HG03196 (cell line): ENCODE results near the gene PEX7.
A peak's percentile ranks its signal among the peaks of the same experiment; 100 is the strongest.
"Not testable (repeated sequence)": the region's sequence is repeated elsewhere in the genome, so short reads cannot be mapped to it uniquely, and the experiment has no call there.

Experiments
- ATAC-seq: cut with Tn5 transposase; IDR thresholded peaks from one replicate; pipeline ENCODE4 v1.9.1; 2021; ENCODE audit not compliant: unreplicated experiment

Gene PEX7, protein sequence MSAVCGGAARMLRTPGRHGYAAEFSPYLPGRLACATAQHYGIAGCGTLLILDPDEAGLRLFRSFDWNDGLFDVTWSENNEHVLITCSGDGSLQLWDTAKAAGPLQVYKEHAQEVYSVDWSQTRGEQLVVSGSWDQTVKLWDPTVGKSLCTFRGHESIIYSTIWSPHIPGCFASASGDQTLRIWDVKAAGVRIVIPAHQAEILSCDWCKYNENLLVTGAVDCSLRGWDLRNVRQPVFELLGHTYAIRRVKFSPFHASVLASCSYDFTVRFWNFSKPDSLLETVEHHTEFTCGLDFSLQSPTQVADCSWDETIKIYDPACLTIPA

DNA sequence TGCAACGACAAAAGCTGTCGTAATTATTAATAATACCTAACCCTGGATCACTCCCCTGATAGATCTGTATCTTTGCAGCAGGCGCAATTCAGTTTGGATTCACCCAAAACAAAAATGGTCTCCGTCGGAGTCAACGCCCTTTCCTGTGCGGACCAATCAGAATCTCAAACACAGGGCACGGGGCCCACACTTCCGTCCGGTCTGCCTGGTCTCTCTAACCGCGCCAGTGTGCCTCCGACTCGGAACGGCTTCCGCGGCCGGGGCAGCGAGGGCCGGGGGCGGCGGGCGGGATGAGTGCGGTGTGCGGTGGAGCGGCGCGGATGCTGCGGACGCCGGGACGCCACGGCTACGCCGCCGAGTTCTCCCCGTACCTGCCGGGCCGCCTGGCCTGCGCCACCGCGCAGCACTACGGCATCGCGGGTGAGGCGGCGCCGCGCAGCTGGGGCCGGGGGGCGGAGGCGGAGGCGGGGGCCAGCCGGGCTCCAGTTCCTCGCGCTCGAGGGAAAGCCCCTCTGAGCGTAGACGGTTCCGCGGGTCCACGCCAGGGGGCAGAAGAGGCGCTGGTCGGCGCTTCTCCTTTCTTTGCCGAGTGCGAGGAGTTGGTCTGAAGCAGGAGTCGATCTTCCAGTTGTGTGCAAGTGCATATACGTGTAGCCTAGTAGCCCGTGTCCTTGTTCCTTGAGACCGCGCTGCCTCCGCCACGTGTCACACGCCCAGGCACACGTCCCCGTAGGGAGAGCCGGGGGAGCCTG is at the start of gene PEX7:
Gene PEX7, plus strand, starts transcription at position 217 of the 752 bp plus-strand sequence. Its CDS starts 74 bp downstream, at position 291.
- peak; percentile 98 for ATAC-seq

- ATAC-seq = peak; percentile 61
These were observed 49.5 kb upstream of the PEX7 start for GRCh38 chr6:136772685-136773472.

DNA sequence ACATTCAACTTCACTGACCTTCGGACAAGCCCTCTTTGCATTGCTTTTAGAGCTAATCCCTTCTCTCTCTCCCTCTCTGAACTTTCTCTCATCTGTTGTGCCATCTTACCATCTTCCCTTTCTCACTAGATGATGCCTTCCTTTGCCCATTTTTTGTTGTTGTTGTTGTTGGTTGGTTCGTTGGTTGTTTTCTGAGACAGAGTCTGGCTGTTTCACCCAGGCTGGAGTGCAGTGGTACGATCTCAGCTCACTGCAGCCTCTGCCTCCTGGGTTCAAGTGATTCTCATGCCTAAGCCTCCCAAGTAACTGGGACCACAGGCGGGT is 49.0 kb upstream of the PEX7 start:
- ATAC-seq = no peak

- ATAC-seq = no peak
These were observed 48.0 kb upstream of the PEX7 start for GRCh38 chr6:136774228-136775041.

GRCh38 chr6:136775081-136775480 is 47.3 kb upstream of the PEX7 start:
- no peak for ATAC-seq

- ATAC-seq = no peak
These were observed 46.8 kb upstream of the PEX7 start for GRCh38 chr6:136775548-136775947.

DNA sequence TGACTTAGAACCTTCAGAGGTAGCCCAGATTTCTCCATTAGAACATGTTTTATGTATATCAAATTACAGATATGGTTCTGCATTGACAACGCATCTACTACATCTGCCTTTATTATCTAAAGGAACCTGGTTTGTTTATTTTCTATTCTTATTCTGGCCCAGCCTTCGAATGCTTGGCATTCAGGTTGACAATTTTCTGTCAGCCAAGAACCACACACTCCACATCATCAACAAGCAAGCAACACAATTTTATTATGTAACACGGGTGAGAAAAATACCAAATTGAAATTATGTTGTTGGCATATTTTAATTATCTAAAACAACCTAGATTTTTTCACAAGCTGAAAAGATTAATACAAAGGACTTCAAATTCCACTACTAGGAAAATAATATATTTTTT is 44.7 kb upstream of the PEX7 start:
- no peak for ATAC-seq

GRCh38 chr6:136779682-136780081 is 42.7 kb upstream of the PEX7 start:
- no peak for ATAC-seq

DNA sequence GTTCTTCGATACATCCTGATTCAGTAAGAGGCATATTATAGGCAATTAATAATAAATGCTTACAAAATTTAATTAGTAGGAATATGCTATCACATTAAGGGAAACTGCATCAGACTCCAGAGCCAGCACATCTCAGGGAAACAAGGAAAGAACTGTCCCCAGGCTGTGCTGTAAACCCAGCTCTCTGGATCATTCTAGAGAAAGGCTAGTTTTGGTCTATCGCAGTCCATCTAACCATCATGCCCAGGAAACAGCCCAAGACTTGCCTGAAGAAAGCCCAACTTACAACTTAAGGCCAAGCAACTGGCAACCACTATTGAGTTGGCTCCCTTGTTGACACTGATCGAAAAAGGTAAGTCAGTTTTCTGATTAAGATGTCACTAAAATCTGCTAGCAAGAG is 41.4 kb upstream of the PEX7 start:
- no peak for ATAC-seq

DNA sequence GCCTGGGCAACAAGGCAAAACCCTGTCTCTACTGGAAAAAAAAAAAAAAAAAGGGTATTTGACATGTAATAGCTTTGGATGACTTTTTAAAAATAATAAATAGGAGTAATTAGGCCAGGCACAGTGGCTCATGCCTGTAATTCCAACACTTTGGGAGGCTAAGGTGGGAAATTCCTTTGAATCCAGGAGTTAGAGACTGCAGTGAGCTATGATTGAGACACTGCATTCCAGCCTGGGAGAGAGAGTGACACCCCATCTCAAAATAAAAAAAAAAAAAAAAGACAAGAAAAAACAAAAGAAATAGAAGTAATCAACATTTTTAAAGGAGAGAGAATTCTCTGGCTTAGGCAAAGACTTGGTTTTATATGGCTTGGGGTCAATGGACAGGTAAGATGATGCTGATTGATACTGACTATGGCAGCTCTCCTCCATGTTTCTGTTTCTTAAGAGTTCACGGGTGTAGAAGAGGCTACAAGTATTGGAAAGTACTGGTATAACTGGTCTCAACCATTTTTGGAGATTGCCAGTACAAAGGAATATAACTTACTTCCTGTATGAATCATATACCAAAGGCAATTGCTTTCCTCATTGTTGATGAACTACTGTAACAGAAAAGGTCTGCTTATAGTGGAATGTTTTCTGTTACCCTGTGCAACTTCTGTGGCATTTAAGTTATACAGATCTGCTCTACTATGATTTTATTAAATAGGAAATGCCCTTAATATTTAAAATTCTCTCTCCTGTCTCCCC is 40.2 kb upstream of the PEX7 start:
- no peak for ATAC-seq

- ATAC-seq = no peak
These were observed 39.4 kb upstream of the PEX7 start for GRCh38 chr6:136783021-136783420.

GRCh38 chr6:136783495-136784270 is 38.7 kb upstream of the PEX7 start:
- ATAC-seq = peak; percentile 64

DNA sequence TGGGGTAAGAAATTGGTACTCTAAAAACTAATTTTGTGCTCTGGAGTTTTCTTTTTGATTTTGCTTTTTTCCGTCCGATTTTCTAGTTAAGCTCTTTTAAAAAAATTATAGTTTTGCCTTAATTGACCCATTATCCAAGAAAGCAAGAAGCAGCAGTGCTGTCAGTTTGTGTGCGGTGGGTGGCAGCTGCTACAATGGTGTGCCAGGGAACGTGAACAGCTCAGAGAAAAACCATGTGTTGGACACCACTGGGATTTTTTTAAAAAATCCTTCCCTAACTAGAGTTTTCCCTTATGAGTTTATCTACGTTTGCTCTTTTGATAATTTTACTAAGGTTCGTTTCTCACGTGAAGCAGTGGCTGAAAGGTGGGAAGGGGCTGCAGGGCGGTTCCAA is 38.1 kb upstream of the PEX7 start:
- ATAC-seq = no peak

DNA sequence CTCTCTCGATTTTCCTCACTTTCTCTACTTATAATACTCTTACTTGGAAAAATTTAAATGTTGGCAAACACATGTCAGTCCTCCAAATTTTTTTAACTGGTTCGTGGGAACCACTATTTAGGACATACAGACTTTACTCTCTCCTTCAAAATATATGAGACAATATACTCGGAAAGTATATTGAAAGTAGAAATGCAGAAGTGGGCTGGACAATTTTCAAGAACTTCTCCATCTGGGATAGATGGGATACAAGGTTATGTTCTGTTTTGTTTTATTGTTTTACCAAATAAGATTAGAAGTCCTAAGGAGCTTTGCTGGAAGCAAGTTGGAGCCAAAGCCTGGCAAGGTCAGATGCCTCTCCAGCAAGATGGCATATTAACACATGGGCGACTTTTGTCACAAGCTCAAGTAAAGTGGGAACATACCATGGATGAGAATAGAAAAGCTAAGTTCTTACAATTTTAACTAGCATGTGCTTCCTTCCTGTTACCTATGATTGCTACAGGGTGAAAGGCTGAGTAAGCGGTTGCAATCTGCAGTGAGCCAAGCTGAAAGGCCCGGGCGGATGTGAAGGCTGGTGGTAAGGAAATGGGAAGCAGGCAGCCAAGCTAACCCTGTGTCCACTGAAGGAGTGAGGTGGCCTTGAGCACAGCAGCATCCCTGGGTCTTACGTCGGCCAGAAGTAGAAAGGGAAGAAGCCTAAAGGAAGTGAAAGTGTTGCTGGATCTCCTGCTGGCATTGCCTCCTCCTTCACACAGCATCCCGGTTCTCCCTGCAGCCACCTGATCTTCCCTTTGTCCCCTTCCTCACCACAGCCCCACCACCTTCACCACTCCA is 37.3 kb upstream of the PEX7 start:
- ATAC-seq = peak; percentile 45

- ATAC-seq = no peak
These were observed 35.7 kb upstream of the PEX7 start for GRCh38 chr6:136786658-136787057.

DNA sequence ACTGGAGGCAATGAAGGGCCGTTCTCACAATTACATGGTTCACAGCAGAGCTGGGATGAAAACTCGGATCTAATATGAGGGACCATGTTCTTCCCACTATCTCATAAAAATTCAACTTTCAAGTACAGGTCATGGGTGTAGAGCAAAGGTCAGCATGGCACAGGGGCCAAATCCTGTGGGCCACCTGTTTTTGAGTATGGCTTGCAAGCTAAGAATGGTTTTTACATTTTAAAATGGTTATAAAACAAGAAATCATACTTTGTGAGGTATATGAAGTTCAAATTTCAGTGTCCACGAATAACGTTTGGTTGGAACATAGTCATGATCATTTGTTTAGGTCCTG is 34.7 kb upstream of the PEX7 start:
- ATAC-seq = no peak

DNA sequence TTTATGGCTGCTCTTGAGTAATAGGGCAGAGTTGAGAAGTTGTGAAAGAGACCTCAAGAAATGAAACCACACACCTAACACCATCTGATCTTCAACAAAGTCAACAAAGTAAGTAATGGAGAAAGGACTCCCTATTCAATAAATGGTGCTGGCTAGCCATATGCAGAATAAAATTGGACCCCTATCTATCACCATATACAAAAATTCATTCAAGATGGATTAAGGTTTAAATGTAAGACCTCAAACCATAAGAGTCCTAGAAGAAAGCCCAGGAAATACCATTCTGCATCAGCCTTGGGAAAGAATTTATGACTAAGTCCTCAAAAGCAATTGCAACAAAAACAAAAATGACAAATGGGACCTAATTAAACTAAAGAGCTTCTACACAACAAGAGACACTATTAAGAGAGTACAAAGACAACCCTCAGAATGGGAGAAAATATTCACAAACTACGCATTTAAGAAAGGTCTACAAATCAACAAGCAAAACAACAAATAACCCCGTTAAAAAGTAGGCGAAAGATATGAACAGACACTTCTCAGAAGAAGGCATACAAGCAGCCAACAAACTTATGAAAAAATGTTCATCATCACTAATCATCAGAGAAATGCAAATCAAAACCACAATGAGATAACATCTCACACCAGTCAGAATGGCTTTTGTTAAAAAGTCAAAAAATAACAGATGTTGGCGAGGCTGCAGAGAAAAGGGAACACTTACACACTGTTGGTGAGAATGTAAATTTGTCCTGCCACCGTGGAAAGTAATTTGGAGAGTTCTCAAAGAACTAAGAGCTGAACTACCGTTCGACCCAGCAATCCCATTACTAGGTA is 34.1 kb upstream of the PEX7 start:
- no peak for ATAC-seq

GRCh38 chr6:136789440-136789839 is 33.0 kb upstream of the PEX7 start:
- ATAC-seq = not testable (repeated sequence)
